ENCODE results near the gene CDH12.
"Not testable (repeated sequence)": the region's sequence is repeated elsewhere in the genome, so short reads cannot be mapped to it uniquely, and the experiment has no call there.

CDH12 gene

DNA sequence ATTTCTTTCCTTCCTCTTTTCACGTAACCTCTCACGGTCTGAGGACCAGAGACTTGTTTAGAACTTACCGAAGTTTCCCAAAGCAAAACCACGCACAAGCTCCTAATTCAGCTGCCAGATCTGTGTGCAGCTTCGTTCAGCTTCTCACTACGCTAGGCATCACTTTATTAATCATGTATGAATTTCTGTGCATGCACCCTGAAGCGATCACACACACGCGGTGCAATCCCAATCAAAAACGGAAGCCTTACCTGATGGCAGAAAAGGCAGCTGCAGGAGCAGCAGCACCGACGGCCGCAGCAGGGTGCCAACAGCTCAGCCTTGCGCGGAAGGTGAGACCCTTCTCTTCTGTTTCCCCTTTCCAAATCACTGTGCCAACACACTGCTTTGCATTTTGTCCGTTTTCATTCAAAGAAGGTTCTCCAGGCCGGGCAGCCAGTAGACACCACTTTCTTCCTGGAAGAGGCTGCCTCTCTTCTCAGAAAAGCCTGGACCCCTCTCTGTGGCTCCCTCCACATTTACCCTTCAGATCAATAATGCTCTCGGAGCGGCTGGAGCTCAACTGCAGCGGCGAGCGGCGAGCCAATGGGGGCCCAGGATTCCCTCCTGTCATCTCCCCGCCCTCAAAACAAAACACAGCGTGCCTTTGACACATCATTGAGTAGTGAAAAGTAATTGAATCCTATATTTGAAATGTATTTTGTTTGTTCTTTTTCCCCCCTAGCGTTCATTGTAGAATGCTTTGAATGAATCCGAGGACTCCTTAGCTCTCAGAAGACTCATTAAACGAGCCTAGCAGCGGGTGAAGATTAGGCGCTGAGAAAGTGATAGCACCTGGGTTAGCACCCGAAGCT is at the start of gene CDH12:
TSS of gene CDH12 (minus strand) at position 538 of the 854 bp plus-strand sequence.
- peak; percentile 44 for DNase-seq
- in situ Hi-C loops (cut with MboI; ENCODE audit: low pct_unique_long_range_greater_than_20kb, low sequenced_read_pairs) = no loop called here

DNA sequence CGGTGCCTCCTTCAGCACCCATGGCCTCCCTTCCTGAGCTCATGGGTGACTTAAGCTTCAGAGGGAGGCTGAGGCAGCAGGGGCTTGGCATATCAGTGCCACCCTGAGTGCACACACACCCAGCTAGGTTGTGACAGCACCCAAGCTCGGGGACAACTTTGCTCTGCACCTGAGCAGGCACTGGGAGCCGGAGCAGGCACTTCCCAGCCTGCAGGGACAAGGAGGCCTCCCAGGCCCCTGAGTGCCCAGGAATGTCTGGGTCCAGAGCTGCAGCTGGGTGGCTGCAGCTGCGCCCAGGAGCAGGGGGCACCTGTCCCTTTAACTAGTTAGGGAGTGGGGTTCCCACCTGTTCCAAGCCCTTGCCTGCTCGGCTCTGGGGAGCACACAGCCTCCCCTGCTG is 48.7 kb upstream of the CDH12 start:
- in situ Hi-C loops (cut with MboI; ENCODE audit: low pct_unique_long_range_greater_than_20kb, low sequenced_read_pairs) = no loop called here
- DNase-seq = no peak

DNA sequence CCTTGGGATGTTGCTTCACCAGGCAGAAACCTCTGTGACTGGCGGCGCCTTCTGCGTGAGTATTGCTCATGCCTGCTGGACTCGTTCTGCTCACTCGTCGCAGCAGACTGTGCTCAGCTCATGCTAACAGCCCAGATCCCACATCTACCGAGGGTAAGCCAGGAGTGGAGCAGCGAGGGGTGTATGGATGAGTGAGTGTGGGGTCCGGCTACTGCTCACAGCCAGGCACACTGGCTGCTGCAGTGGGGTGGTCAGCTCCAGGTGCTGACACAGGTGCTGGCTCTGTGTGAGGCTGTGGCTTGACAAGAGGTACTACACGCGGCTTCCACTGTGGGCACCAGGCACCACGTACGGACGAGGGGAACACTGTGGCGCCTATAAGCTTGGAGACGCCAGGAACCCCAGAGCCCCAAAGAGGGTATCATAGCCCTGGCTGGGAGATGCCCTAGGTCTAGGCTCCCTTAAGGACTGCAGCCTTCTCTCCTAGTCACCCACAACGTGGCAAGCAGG is 47.7 kb upstream of the CDH12 start:
- in situ Hi-C loops (cut with MboI; ENCODE audit: low pct_unique_long_range_greater_than_20kb, low sequenced_read_pairs) = no loop called here

DNA sequence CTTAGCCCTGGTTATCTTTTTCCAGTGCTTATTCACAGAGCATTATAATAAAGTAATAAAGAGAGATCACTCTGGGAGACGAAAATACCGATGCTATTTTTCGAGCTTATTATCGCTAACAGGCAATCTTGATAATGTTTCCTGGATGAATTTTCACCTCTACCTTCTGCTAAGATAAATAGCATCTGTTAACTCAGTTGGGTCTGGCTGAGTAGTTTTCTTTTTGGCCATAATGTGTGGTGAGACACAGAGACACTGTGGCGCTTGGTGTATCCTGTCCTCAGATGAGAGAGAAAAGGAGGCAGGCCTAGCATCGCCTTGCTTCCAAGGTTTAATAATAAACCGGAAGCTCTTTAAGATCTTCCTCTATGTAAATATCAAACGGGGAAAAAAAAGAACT is 46.2 kb upstream of the CDH12 start:
- DNase-seq = no peak
- in situ Hi-C loops (cut with MboI; ENCODE audit: low pct_unique_long_range_greater_than_20kb, low sequenced_read_pairs) = no loop called here

More for the DNA sequence above, 47.7 kb upstream of the CDH12 start:
- DNase-seq = no peak

DNA sequence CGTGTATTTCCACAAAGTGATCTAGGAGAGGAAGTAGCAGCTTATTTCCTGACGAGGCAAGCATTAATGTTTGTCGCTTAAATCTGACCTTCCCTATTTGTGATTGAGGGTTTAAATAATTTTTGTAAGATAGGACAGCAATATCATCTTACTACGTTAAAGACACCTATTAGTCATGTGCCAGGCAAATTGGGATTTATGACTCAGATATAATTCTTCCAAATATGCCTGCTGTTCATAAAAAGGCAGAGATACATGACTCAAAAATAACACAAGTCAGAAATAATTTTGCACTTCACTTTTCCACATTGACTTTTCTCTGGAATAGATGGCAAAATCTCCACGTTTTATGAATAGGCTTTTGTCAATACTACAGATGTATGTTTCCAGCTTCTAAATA is 43.0 kb upstream of the CDH12 start:
- no peak for DNase-seq
- in situ Hi-C loops (cut with MboI; ENCODE audit: low pct_unique_long_range_greater_than_20kb, low sequenced_read_pairs) = no loop called here

DNA sequence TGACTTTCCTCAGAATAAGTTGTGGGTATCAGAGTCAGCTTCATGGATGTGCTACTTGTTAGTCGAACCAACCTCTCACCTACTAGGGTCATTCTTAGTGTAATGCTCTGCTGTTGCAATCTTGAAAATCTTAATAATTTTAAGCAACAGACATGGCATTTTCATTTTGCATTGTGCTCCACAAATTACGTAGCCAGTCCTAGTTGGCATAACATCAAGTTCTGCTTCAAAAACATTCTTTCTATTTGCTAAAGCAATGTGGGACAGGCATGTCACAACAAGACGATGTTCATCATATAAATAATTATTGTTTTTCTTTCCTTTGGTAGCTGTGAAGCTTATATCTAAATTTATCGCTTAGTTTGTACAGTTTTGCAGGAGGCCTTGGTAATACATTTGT is 39.3 kb upstream of the CDH12 start:
- DNase-seq = no peak
- in situ Hi-C loops (cut with MboI; ENCODE audit: low pct_unique_long_range_greater_than_20kb, low sequenced_read_pairs) = no loop called here

DNA sequence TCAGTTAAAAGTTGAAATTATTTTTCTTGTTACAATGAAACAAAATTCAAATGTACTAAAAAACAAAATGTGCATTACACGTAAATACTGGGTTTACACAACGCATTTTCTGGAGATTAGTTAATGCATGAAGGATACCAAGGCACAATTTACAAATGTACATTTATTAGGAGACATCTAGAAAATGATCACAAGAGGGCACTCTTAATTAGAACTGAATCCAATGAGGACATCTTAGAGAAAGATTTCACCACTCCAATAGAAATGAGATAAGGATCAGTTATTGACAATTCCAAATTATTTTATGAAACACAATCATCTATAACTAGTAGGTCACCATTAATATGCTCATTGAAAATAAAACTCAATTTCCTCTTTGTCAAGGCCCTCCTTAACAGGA is 36.6 kb upstream of the CDH12 start:
- in situ Hi-C loops (cut with MboI; ENCODE audit: low pct_unique_long_range_greater_than_20kb, low sequenced_read_pairs) = no loop called here
- peak; percentile 2 for DNase-seq

DNA sequence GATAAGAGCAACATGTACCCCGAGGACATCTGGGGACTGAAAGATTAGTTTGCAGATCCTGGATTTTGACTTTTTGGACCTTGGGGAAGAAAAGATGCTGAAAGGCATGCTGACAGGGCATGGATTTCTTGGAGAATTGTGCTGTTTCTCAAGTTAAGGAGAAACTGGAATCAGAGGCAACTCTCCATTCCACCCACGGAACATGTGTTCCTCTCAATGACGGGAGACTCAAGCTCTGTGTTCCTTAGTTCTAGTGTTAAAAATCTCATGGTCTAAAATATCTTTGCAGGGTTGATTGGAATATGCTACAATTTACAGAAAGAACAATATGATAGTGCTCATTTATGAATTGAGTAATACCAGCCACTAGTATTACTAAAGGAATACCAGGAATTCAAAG is 34.4 kb upstream of the CDH12 start:
- in situ Hi-C loops (cut with MboI; ENCODE audit: low pct_unique_long_range_greater_than_20kb, low sequenced_read_pairs) = no loop called here
- no peak for DNase-seq

DNA sequence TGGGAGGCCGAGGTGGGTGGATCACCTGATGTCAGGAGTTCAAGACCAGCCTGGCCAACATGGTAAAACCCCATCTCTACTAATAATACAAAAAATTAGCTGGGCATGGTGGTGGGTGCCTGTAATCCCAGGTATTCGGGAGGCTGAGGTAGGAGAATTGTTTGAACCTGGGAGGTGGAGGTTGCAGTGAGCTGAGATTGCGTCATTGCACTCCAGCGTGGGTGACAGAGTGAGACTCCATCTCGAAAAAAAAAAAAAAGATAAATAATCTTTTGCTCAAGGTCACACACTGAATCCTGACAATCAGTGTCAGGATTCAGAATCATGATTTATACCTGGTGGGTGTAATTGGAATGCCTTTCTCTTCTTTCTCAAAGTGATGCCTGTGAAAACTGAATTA is 5.8 kb upstream of the CDH12 start:
- in situ Hi-C loops (cut with MboI; ENCODE audit: low pct_unique_long_range_greater_than_20kb, low sequenced_read_pairs); DNase-seq: not testable (repeated sequence)

DNA sequence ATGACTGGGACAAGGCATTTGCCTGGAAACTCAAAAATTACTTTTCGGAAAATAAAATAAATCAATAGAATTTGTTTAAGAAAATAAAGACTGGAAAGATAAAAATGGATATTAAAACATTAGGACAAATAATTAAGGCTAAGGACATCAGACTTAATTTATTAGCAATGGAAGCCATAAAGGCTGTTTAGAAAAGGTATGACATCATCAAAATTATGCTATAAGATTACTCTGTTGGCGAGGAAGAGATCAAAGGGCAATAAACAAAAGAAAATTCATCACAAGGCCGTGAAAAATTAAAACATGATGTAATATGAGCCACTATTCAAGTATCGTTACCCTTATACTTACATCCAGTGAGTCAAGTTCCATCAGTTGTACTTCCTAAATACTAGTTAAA is 2.7 kb upstream of the CDH12 start:
- no peak for DNase-seq
- in situ Hi-C loops (cut with MboI; ENCODE audit: low pct_unique_long_range_greater_than_20kb, low sequenced_read_pairs) = no loop called here

DNA sequence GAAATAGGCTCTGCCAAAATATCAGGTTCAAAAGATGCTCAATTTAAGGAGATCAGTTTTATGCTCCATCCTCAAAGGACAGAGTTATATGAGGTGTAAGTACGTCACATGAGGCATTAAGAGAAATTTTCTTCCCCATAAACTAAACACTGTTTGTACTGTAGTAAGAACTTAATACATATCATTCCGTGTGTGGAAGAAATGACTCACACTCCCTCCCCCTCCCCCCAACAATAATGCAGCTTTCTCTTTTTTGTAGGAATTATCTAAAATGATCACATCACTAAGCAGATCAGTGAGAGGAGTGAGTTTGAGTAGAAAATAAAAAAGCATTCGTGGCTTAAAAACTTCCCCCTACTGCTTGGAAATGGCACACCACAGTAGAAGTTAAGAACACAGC is 2.2 kb downstream of the CDH12 start:
- no peak for DNase-seq
- in situ Hi-C loops (cut with MboI; ENCODE audit: low pct_unique_long_range_greater_than_20kb, low sequenced_read_pairs) = no loop called here

DNA sequence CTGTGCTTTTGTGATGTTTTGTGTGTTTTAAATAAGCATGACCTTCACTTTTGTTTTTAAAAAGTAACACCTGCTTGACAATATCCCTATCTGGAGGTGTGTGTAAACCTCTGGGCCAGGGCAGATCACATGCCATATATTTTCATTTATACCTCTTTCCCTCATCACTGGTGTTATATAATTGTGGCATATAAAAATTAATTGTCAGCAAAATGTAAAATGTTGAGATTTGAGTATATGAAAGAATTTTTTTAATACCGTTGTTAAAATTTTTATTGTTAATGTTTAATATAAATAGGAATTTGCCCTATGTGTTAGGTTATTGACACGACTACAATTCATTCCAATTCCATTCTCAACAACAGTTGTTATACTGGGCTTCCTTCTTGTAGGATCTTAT is 6.5 kb downstream of the CDH12 start:
- in situ Hi-C loops (cut with MboI; ENCODE audit: low pct_unique_long_range_greater_than_20kb, low sequenced_read_pairs) = no loop called here
- DNase-seq = no peak

DNA sequence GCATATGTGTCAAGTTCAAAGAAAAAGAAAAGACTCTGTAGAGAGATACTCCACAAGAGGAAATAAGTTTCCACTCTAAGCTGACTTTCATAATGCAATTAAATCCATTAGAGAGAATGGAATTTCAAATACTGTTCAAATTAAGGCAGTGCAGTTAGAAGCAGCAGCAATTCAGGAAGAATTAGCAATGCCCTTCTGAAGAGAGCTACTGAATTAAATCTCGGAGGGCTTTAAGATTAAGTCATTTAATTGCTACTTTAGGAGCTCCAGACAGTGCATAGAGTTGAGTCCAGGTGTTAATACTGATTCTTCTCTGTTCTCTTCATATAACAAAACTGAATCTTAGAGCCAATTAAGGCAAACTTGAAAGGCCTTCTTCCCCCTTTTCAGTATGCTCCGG is 8.5 kb downstream of the CDH12 start:
- no peak for DNase-seq
- in situ Hi-C loops (cut with MboI; ENCODE audit: low pct_unique_long_range_greater_than_20kb, low sequenced_read_pairs) = no loop called here

DNA sequence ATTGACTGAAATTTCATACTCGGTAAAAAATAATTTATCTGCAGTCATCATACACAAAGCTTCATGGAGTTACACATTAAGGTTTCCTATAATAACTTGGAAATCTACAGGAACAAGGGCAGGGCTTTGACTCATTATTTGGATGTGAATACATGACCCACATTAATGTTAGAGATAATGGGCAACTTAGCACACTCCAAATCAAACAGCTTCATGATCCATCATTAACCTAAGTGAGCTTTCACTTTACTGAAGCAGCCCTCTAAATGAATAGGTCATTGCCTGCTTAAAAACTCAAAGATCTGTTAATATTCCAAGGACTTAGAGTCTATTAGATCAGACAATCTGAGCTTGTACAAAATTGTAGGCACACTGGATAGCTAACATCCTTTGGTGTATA is 9.0 kb downstream of the CDH12 start:
- in situ Hi-C loops (cut with MboI; ENCODE audit: low pct_unique_long_range_greater_than_20kb, low sequenced_read_pairs) = no loop called here
- DNase-seq = no peak

DNA sequence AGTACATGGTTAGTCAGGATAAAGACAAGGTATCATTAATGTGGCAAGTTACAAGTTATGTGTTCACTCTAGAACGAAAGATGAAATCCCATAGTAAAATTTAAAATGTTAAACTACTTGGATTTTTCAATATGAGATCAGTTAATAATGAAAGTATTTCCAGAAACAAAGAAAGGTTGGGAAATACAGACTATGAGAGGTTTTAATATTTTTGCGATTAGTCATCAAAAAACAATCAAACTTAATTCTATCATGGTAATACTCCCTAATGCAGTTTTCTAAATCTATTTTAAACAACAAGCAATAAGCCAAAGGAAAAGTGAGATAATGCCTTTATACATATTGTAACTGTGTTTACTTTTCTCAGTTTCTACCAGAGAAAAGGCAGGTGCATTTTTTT is 10.6 kb downstream of the CDH12 start:
- in situ Hi-C loops (cut with MboI; ENCODE audit: low pct_unique_long_range_greater_than_20kb, low sequenced_read_pairs) = no loop called here

DNA sequence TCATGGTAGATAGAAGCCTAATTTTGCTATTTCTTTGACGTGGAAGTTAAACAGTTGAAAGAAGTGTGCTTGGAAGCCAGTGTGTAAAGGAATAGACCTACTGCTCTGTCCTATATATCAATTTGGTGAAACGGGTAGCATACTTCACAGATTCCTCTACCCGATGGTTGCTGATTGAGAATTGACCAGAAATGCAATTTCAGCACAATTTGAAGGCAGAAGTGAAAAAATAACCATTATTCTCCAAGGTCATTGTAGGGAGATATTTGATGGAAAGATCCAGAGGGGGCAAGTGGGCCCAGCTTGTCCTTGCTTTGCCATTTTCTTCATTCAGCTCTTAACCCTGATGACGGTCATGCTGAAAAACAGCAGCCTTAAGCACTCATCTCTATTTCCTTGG is 15.3 kb downstream of the CDH12 start:
- in situ Hi-C loops (cut with MboI; ENCODE audit: low pct_unique_long_range_greater_than_20kb, low sequenced_read_pairs) = no loop called here
- no peak for DNase-seq

More for the DNA sequence above, 10.6 kb downstream of the CDH12 start:
- no peak for DNase-seq

DNA sequence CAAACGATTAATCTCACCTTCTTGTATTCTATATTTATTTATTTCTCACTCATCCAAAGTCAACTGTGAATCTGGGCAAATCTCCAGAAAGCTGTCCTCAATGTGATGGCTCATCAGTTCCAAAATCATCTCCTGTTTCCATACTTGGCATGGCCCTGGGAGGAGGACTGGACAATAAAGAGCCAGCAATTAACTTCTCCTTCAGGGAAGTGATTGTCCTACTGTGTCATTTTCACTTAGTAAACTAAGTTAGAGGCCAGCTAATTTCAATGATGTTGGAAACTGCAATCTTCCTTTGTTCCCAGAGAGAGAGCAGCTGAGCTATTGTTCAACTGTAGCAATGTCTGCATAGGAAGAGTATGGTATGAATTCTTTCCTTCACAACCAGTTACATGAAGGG is 17.5 kb downstream of the CDH12 start:
- no peak for DNase-seq
- in situ Hi-C loops (cut with MboI; ENCODE audit: low pct_unique_long_range_greater_than_20kb, low sequenced_read_pairs) = no loop called here

DNA sequence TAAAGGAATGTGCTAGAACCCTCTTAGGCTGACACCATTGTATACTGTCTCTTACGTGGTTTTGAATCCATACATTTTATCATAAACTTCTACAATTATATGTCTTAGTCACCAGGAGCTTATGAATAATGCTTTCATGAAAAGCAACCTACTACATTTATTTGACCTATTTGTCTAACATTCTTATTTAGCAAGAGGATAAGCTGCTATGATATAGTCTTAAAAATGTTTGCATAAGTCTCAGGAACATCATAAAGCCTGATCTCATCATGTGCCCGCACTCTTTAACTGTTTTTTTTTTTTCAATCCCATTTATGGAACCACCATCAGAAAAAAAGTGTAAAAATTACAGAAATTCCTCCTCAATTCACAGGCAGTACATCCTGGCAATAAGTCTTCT is 59.7 kb downstream of the CDH12 start:
- in situ Hi-C loops (cut with MboI; ENCODE audit: low pct_unique_long_range_greater_than_20kb, low sequenced_read_pairs) = no loop called here
- DNase-seq = no peak

DNA sequence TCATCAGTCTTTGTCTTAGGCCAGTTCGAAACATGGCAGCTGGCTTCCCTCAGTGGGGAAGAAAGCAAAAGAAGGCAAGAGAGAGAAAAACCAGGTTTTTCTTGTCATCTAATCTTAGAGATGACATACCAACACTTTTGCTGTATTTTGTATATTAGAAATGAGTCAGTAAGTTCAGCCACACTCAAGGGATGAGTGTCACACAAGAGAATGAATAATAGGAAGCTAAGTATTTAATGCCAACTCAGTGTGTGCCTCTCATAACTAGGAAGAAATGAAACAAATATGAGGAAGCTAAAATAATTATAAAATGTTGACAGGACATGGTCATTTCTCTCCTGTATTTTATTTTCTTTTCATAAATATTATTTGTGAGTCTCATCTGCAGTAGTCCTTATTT is 65.3 kb downstream of the CDH12 start:
- DNase-seq = no peak
- in situ Hi-C loops (cut with MboI; ENCODE audit: low pct_unique_long_range_greater_than_20kb, low sequenced_read_pairs) = no loop called here

DNA sequence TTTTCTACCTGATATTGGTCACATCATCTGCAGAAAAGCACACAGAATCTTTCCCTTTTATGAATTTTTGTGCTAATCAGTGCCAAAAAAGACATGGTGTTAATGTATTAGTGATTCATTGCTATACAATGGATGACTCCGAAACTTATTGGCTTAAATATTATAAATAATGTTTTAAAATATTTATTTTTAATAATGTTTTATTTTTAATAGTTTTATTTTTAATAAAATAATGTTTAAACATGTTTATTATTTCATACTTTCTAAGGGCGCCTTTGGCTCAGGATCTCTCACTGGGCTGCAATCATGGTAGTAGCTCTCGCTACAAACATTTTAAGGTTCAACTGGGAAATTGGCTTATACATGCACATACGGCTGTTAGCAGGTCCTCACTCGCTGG is 65.7 kb downstream of the CDH12 start:
- no peak for DNase-seq
- in situ Hi-C loops (cut with MboI; ENCODE audit: low pct_unique_long_range_greater_than_20kb, low sequenced_read_pairs) = no loop called here

DNA sequence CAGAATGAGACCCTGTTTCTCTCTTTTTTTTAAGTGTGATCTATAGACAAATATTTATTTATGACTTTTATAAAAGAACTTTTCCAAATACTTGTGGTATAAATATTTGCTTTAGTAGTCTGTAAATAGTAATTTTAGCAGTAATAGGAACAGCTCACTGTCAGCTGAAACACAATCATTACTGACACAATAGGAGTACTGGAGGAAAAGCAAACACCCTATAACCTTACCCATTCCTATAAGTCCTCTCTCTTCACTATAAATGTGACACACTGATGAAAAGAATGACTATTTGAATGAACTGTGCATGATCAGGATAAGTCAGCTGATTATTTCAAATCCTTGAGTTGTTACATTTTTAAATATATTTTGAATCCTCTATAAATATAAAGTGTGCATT is 72.4 kb downstream of the CDH12 start:
- in situ Hi-C loops (cut with MboI; ENCODE audit: low pct_unique_long_range_greater_than_20kb, low sequenced_read_pairs) = no loop called here
- no peak for DNase-seq

Measured in KBM-7 (cell line).